H9 (cell line): ENCODE results near the gene KDM2B. TPM values are rescaled to one million over a fixed set of nuclear protein-coding genes. Genes with fewer than 3 reads are reported as not detected.

Source experiments
- DNase-seq: peaks from one replicate; pipeline ENCODE4 v3.0.0-alpha.2; 2017
- H2AFZ ChIP-seq: one replicate; pipeline ENCODE4 v1.6.1; 2013; ENCODE audit warnings: mild to moderate bottlenecking, low read length, control low read depth, moderate library complexity
- H2AK5ac ChIP-seq: 2 replicates; pipeline ENCODE4 v1.6.1; 2013; ENCODE audit warnings: low read length, control low read depth, mixed read lengths; ENCODE audit not compliant: insufficient read length
- H2BK120ac ChIP-seq: one replicate; pipeline ENCODE4 v1.6.1; 2013; ENCODE audit warnings: low read depth, mild to moderate bottlenecking, low read length, control low read depth, inconsistent platforms; ENCODE audit not compliant: poor library complexity, severe bottlenecking
- H2BK12ac ChIP-seq: 2 replicates; pipeline ENCODE4 v1.6.1; 2013; ENCODE audit warnings: low read length, control low read depth, mixed read lengths, low read depth; ENCODE audit not compliant: insufficient read length
- H2BK15ac ChIP-seq: 2 replicates; pipeline ENCODE4 v1.6.1; 2013; ENCODE audit warnings: low read depth, low read length, control low read depth
- H2BK20ac ChIP-seq: one replicate; pipeline ENCODE4 v1.6.1; 2013; ENCODE audit warnings: low read depth, mild to moderate bottlenecking, low read length, control low read depth, inconsistent platforms; ENCODE audit not compliant: poor library complexity, severe bottlenecking
- H2BK5ac ChIP-seq: 2 replicates; pipeline ENCODE4 v1.6.1; 2013; ENCODE audit warnings: low read length, control low read depth, mixed read lengths; ENCODE audit not compliant: insufficient read length
- H3K14ac ChIP-seq: 2 replicates; pipeline ENCODE4 v1.6.1; 2013; ENCODE audit warnings: low read length, control low read depth; ENCODE audit not compliant: insufficient read depth
- H3K18ac ChIP-seq: 2 replicates; pipeline ENCODE4 v1.6.1; 2013; ENCODE audit warnings: low read depth, mild to moderate bottlenecking, mixed read lengths, low read length, control low read depth; ENCODE audit not compliant: insufficient read length
- H3K23ac ChIP-seq: 2 replicates; pipeline ENCODE4 v1.6.1; 2013; ENCODE audit warnings: low read length, control low read depth, mixed read lengths, low read depth; ENCODE audit not compliant: insufficient read length
- H3K23me2 ChIP-seq: 2 replicates; pipeline ENCODE4 v1.6.1; 2013; ENCODE audit warnings: low read depth, mild to moderate bottlenecking, mixed read lengths, low read length, control low read depth; ENCODE audit not compliant: insufficient read length, poor library complexity, severe bottlenecking
- H3K27ac ChIP-seq: 2 replicates; pipeline ENCODE4 v1.5.1; 2013; ENCODE audit warnings: low read length, control low read depth, mixed read lengths, low read depth; ENCODE audit not compliant: insufficient read length
- H3K27me3 ChIP-seq: 2 replicates; pipeline ENCODE4 v1.6.1; 2013; ENCODE audit warnings: low read length, control low read depth, inconsistent platforms; ENCODE audit not compliant: insufficient read depth
- H3K4ac ChIP-seq: 2 replicates; pipeline ENCODE4 v1.6.1; 2013; ENCODE audit warnings: low read depth, mild to moderate bottlenecking, control low read depth, inconsistent platforms, low read length, moderate library complexity
- H3K4me1 ChIP-seq: 2 replicates; pipeline ENCODE4 v1.6.1; 2013; ENCODE audit warnings: low read length, control low read depth, inconsistent platforms; ENCODE audit not compliant: insufficient read depth
- H3K4me2 ChIP-seq: 2 replicates; pipeline ENCODE4 v1.6.1; 2013; ENCODE audit warnings: low read length, control low read depth, mixed read lengths; ENCODE audit not compliant: insufficient read length, insufficient read depth
- H3K56ac ChIP-seq: 2 replicates; pipeline ENCODE4 v1.6.1; 2013; ENCODE audit warnings: low read depth, mild to moderate bottlenecking, mixed read lengths, low read length, control low read depth; ENCODE audit not compliant: insufficient read length
- H3K79me1 ChIP-seq: 2 replicates; pipeline ENCODE4 v1.6.1; 2013; ENCODE audit warnings: low read depth, mild to moderate bottlenecking, moderate library complexity, low read length, control low read depth, inconsistent platforms; ENCODE audit not compliant: insufficient read depth, poor library complexity, severe bottlenecking
- H3K79me2 ChIP-seq: 2 replicates; pipeline ENCODE4 v1.6.1; 2013; ENCODE audit warnings: low read length, control low read depth, inconsistent platforms; ENCODE audit not compliant: insufficient read depth
- H3K9ac ChIP-seq: 2 replicates; pipeline ENCODE4 v1.6.1; 2013; ENCODE audit warnings: low read length, control low read depth, mixed read lengths; ENCODE audit not compliant: insufficient read length; ENCODE audit errors: extremely low read depth
- H3K9me3 ChIP-seq: one replicate; pipeline ENCODE4 v1.6.1; 2013; ENCODE audit warnings: low read depth, low read length, inconsistent platforms; ENCODE audit not compliant: control insufficient read depth
- H3T11ph ChIP-seq: one replicate; pipeline ENCODE4 v1.6.1; 2013; ENCODE audit warnings: mild to moderate bottlenecking, low read length, control low read depth, inconsistent platforms
- H4K20me1 ChIP-seq: one replicate; pipeline ENCODE4 v1.6.1; 2013; ENCODE audit not compliant: control insufficient read depth, insufficient read length, insufficient read depth
- H4K5ac ChIP-seq: 2 replicates; pipeline ENCODE4 v1.6.1; 2013; ENCODE audit warnings: low read depth, mild to moderate bottlenecking, mixed read lengths, low read length, control low read depth; ENCODE audit not compliant: insufficient read length
- H4K8ac ChIP-seq: replicated peaks from 2 replicates; pipeline ENCODE4 v1.6.1; 2013; ENCODE audit warnings: low read length, control low read depth, mixed read lengths, low read depth; ENCODE audit not compliant: insufficient read length
- H4K91ac ChIP-seq: 2 replicates; pipeline ENCODE4 v1.6.1; 2013; ENCODE audit warnings: low read depth, mild to moderate bottlenecking, moderate library complexity, mixed read lengths, low read length, control low read depth; ENCODE audit not compliant: insufficient read length
- H3K27ac Mint-ChIP-seq, 3 experiments: 2 replicates in 2 of 3; 3 replicates in 1 of 3; pipeline ENCODE4 v1.8.0; 2020 to 2021; ENCODE audit warnings: mixed read lengths in 3 of 3, mild to moderate bottlenecking in 1 of 3, moderate library complexity in 1 of 3
- H3K27me3 Mint-ChIP-seq: 2 replicates; pipeline ENCODE4 v1.8.0; 2021; ENCODE audit warnings: low read depth, mild to moderate bottlenecking, moderate library complexity, mixed read lengths
- H3K36me3 Mint-ChIP-seq, 3 experiments: 2 replicates in 2 of 3; 3 replicates in 1 of 3; pipeline ENCODE4 v1.8.0; 2020 to 2021; ENCODE audit warnings: low read depth in 3 of 3, mixed read lengths in 3 of 3; ENCODE audit not compliant: insufficient read depth in 1 of 3
- H3K4me1 Mint-ChIP-seq, 2 experiments: 2 replicates each; pipeline ENCODE4 v1.8.0; 2020; ENCODE audit warnings: mixed read lengths in 2 of 2
- H3K4me3 Mint-ChIP-seq, 2 experiments: 2 replicates in 1 of 2; 3 replicates in 1 of 2; pipeline ENCODE4 v1.8.0; 2020 to 2021; ENCODE audit warnings: mild to moderate bottlenecking in 2 of 2, mixed read lengths in 2 of 2, moderate library complexity in 1 of 2
- H3K9me3 Mint-ChIP-seq, 2 experiments: 2 replicates in 1 of 2; 3 replicates in 1 of 2; pipeline ENCODE4 v1.8.0; 2020; ENCODE audit warnings: mild to moderate bottlenecking in 2 of 2, mixed read lengths in 2 of 2, moderate library complexity in 1 of 2
- CTCF ChIP-seq: fragments of 200-600 bp; sonication (generic); conservative IDR thresholded peaks from 3 replicates; pipeline ENCODE4 v1.8.0; 2021; ENCODE audit warnings: antibody characterized with exemption, mild to moderate bottlenecking
- WGBS: extraction: QIAGEN DNeasy Blood & Tissue Kit; methylation state at CpG from one replicate; pipeline ENCODE4 v1.1.7; 2013; ENCODE audit warnings: missing lambda C conversion rate, low lambda C conversion rate, mixed read lengths; ENCODE audit not compliant: insufficient read length; ENCODE audit errors: extremely low coverage; 5-methylcytosine and 5-hydroxymethylcytosine counted together
- total RNA-seq: library from RNA; stranded (reverse); gene quantifications from 2 replicates; pipeline ENCODE4 v1.2.1, GENCODE V29; 2021

KDM2B gene
- total RNA-seq, 1 experiment from 2014 or later = 143 TPM

DNA sequence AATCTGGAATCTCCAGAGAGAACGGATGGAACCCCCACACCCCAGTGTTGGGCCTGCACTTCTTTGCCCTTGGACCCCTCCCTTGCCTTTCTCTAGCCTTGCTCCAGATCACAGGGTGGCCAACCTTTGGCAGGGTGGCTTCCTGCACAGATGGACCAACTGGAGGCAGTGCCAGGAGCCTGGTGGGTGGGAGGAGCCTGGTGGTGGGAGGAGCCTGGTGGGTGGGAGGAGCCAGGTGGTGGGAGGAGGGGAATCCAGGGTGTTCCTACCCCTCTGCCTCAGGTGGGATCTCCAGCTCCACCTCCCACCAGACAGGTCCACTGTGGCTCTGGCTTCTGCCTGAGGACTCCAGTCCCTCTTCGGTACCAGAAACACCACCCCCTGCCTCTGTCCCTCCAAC lies 30.5 kb upstream of the KDM2B start:
- no peak overlapping the region for H3K9ac ChIP-seq
- no CpG with 5 or more reads among the region's 2 CpGs for WGBS
- no peak for TF ChIP-seq CTCF
- no peak overlapping the region for H3K14ac ChIP-seq
- H4K5ac ChIP-seq = no peak overlapping the region
- no peak overlapping the region for H3K27ac ChIP-seq
- H3K4ac ChIP-seq = no peak overlapping the region
- no peaks in the 10 kb centered on the region for H3K4me1 ChIP-seq
- H3K9me3 ChIP-seq = no peaks in the 10 kb centered on the region
- no peaks in the 10 kb centered on the region for H3K79me1 ChIP-seq
- DNase-seq = peak; percentile 91
- H2BK20ac ChIP-seq = no peak overlapping the region
- no peak overlapping the region for H2AK5ac ChIP-seq
- H3K36me3 Mint-ChIP-seq = peaks cover 0 to 5% (median 0%) of the 10 kb centered on the region in 3 experiments; a peak in 2 of 7 replicates
- peaks cover 0 to 3% of the 10 kb centered on the region in 2 experiments; a peak in 2 of 5 replicates for H3K9me3 Mint-ChIP-seq
- H2BK5ac ChIP-seq = no peak overlapping the region
- no peaks in the 10 kb centered on the region for H3K27me3 Mint-ChIP-seq
- no peak overlapping the region for H2BK120ac ChIP-seq
- H2BK12ac ChIP-seq = no peak overlapping the region
- H2BK15ac ChIP-seq = no peak overlapping the region
- H4K20me1 ChIP-seq = no peaks in the 10 kb centered on the region
- peak overlapping the region in 2 of 3 experiments; percentile 4 to 70; a peak in 3 of 7 replicates for H3K27ac Mint-ChIP-seq
- no peak overlapping the region for H2AFZ ChIP-seq
- no peaks in the 10 kb centered on the region for H3K23me2 ChIP-seq
- no peak overlapping the region for H3K4me3 Mint-ChIP-seq
- H3K4me1 Mint-ChIP-seq = peaks cover 8 to 28% of the 10 kb centered on the region in 2 experiments
- no peak overlapping the region for H3K18ac ChIP-seq
- no peak overlapping the region for H3K23ac ChIP-seq
- H3K79me2 ChIP-seq = no peaks in the 10 kb centered on the region
- no peaks in the 10 kb centered on the region for H3K27me3 ChIP-seq
- no peak overlapping the region for H4K8ac ChIP-seq
- no peak overlapping the region for H3K4me2 ChIP-seq
- no peak overlapping the region for H4K91ac ChIP-seq
- no peak overlapping the region for H3K56ac ChIP-seq
- H3T11ph ChIP-seq = no peak overlapping the region
